Measurements from ENCODE around the gene GAS6. TPM values are rescaled to one million over a fixed set of nuclear protein-coding genes. Genes with fewer than 3 reads are reported as not detected.

Gene GAS6
- total RNA-seq, 1 experiment from 2014 or later, result 28.1 TPM

- no peaks in the 10 kb centered on the region for H3K4me1 ChIP-seq (ENCODE audit: control insufficient read depth, insufficient read depth, low read length)
- TF ChIP-seq REST (IDR thresholded peaks at IDR 0.05; ENCODE audit: insufficient read depth in 1 of 2, low read depth in 2 of 2, low read length in 1 of 2), result no peak
- TF ChIP-seq CTCF (IDR thresholded peaks at IDR 0.05), result no peak
- TF ChIP-seq TCF7L2 (IDR thresholded peaks at IDR 0.05; ENCODE audit: low read depth, low read length), result no peak
- no peak for TF ChIP-seq SIN3A (IDR thresholded peaks at IDR 0.05; ENCODE audit: borderline replicate concordance, insufficient read depth, low read depth, low read length)
- TF ChIP-seq POLR2AphosphoS5 (IDR thresholded peaks at IDR 0.05; ENCODE audit: low read depth, low read length), result no peak
- no peak for ATAC-seq
- H3K36me3 ChIP-seq (ENCODE audit: control insufficient read depth, insufficient read depth, low read length), result no peaks in the 10 kb centered on the region
- no peaks in the 10 kb centered on the region for H3K27me3 ChIP-seq (ENCODE audit: control insufficient read depth, insufficient read depth, low read length)
- intact Hi-C loops (cut with micrococcal nuclease; ENCODE audit: unreplicated experiment) (no loop called here), in situ Hi-C loops (cut with HindIII; ENCODE audit: low pct_unique_long_range_greater_than_20kb, low sequenced_read_pairs) (no loop called here)
- POLR2A ChIA-PET, result no interaction called here
- H3K4me3 ChIP-seq (ENCODE audit: low read depth in 2 of 2, low read length in 2 of 2), result no peak overlapping the region
- no peak overlapping the region for H3K27ac ChIP-seq (ENCODE audit: low read length)
- BruUV-seq (replicated peaks), result no TSS peak
- H3K9me3 ChIP-seq (ENCODE audit: control insufficient read depth, insufficient read depth, low read depth, low read length), result no peaks in the 10 kb centered on the region
- CTCF ChIA-PET, result no interaction called here
- DNase-seq (ENCODE audit: low read depth, low spot score), result no peak
These were observed 60.4 kb downstream of the GAS6 start for GRCh38 chr13:113803409-113804016.

GRCh38 chr13:113802761-113803160 is 61.1 kb downstream of the GAS6 start:
- ATAC-seq, result no peak
- Histone ChIP-seq H3K27ac (ENCODE audit: low read length) (no peak overlapping the region), H3K4me3 (ENCODE audit: low read depth in 2 of 2, low read length in 2 of 2) (no peak overlapping the region), H3K27me3 (ENCODE audit: control insufficient read depth, insufficient read depth, low read length) (no peaks in the 10 kb centered on the region), H3K36me3 (ENCODE audit: control insufficient read depth, insufficient read depth, low read length) (no peaks in the 10 kb centered on the region), H3K9me3 (ENCODE audit: control insufficient read depth, insufficient read depth, low read depth, low read length) (no peaks in the 10 kb centered on the region), H3K4me1 (ENCODE audit: control insufficient read depth, insufficient read depth, low read length) (no peaks in the 10 kb centered on the region)
- TF ChIP-seq POLR2AphosphoS5 (IDR thresholded peaks at IDR 0.05; ENCODE audit: low read depth, low read length) (no peak), SIN3A (IDR thresholded peaks at IDR 0.05; ENCODE audit: borderline replicate concordance, insufficient read depth, low read depth, low read length) (no peak), CTCF (IDR thresholded peaks at IDR 0.05) (no peak), REST (IDR thresholded peaks at IDR 0.05; ENCODE audit: insufficient read depth in 1 of 2, low read depth in 2 of 2, low read length in 1 of 2) (no peak), TCF7L2 (IDR thresholded peaks at IDR 0.05; ENCODE audit: low read depth, low read length) (no peak)
- POLR2A ChIA-PET, result no interaction called here
- CTCF ChIA-PET, result no interaction called here
- in situ Hi-C loops (cut with HindIII; ENCODE audit: low pct_unique_long_range_greater_than_20kb, low sequenced_read_pairs), result no loop called here
- DNase-seq (ENCODE audit: low read depth, low spot score), result no peak
- intact Hi-C loops (cut with micrococcal nuclease; ENCODE audit: unreplicated experiment), result no loop called here
- BruUV-seq (replicated peaks), result no TSS peak
